ENCODE data around the gene SLC44A5. TPM values are rescaled to one million over a fixed set of nuclear protein-coding genes. Genes with fewer than 3 reads are reported as not detected.

The SLC44A5 gene
- total and polyA plus RNA-seq, 2 experiments from 2014 or later, result 3.3 to 11.7 TPM

- TF ChIP-seq ZNF331 (CRISPR knock-in tag; IDR thresholded peaks at IDR 0.05; ENCODE audit: low read depth) (no peak), EZH2 (IDR thresholded peaks at IDR 0.05; ENCODE audit: low read depth, unreplicated experiment) (no peak), CREB1 (CRISPR knock-in tag; IDR thresholded peaks at IDR 0.05; ENCODE audit: low read depth) (no peak), POLR2AphosphoS5 (IDR thresholded peaks at IDR 0.05; ENCODE audit: low read depth) (no peak), NANOG (IDR thresholded peaks at IDR 0.05; ENCODE audit: borderline replicate concordance) (no peak), REST (IDR thresholded peaks at IDR 0.05; ENCODE audit: unreplicated experiment) (no peak), ETS1 (IDR thresholded peaks at IDR 0.05) (no peak)
Measured at GRCh38 chr1:75520862-75521475, 89.9 kb downstream of the SLC44A5 start (continued).

GRCh38 chr1:75519651-75520427 lies 91.1 kb downstream of the SLC44A5 start:
- Mint-ChIP-seq H3K4me3 (no peak overlapping the region), H3K27ac (no peak overlapping the region), H3K4me1 (peaks cover 10% of the 10 kb centered on the region; the same call in 2 of the 3 replicates)

More at GRCh38 chr1:75519651-75520427, 91.1 kb downstream of the SLC44A5 start:
- TF ChIP-seq CTCF (conservative IDR thresholded peaks at IDR 0.05; ENCODE audit: low read depth in 2 of 2) (no peak), EZH2phosphoT487 (IDR thresholded peaks at IDR 0.05; ENCODE audit: unreplicated experiment) (no peak), ZNF331 (CRISPR knock-in tag; IDR thresholded peaks at IDR 0.05; ENCODE audit: low read depth) (no peak)
- no peaks in the 10 kb centered on the region for H3K27me3 Mint-ChIP-seq (ENCODE audit: insufficient read depth, low read depth, poor library complexity)
- H3K36me3 Mint-ChIP-seq (ENCODE audit: low read depth), result no peaks in the 10 kb centered on the region
- no peaks in the 10 kb centered on the region for H3K36me3 ChIP-seq (ENCODE audit: insufficient read depth)
- H3K9me2 ChIP-seq (ENCODE audit: insufficient read depth), result no peaks in the 10 kb centered on the region
- no peak overlapping the region for H2AFZ ChIP-seq
- no peaks in the 10 kb centered on the region for H3K27me3 ChIP-seq (ENCODE audit: insufficient read depth)
- H3K4me2 ChIP-seq, result no peak overlapping the region
- H3F3A ChIP-seq (replicated peaks; ENCODE audit: low read depth), result no peaks in the 10 kb centered on the region
- H3K79me2 ChIP-seq (replicated peaks; ENCODE audit: insufficient read depth), result no peaks in the 10 kb centered on the region
- H3K4me1 ChIP-seq (ENCODE audit: insufficient read depth), result peaks cover 5% of the 10 kb centered on the region; the same call in 1 of the 2 replicates
- no peak overlapping the region for H3K27ac ChIP-seq (ENCODE audit: low read depth)
- DNase-seq (ENCODE audit: low spot score) (no peak), ATAC-seq (no peak)
- no peaks in the 10 kb centered on the region for H4K20me1 ChIP-seq (replicated peaks; ENCODE audit: insufficient read depth)
- no peaks in the 10 kb centered on the region for H3K9me3 Mint-ChIP-seq
- H3K4me3 ChIP-seq, result no peak overlapping the region
